B cell (primary cell): ENCODE measurements around the gene CDC42EP2. TPM values are rescaled to one million over a fixed set of nuclear protein-coding genes. Genes with fewer than 3 reads are reported as not detected.

Source experiments
- ATAC-seq: fragments of 200-7000 bp; cut with Tn5 transposase; one replicate; pipeline ENCODE4 v1.10.0; 2021; ENCODE audit warnings: low read depth, mild to moderate bottlenecking, moderate number of reproducible peaks, moderate library complexity
- CTCF ChIA-PET: fragments of 350-600 bp; sonication (Branson Sonifier 250); formaldehyde crosslinking; loops from one replicate; lab custom pipeline; 2021; ENCODE audit warnings: antibody characterized with exemption, inconsistent platforms; lab: Charles Lee
- POLR2A ChIA-PET: fragments of 350-600 bp; sonication (Branson Sonifier 250); formaldehyde crosslinking; loops from one replicate; lab custom pipeline; 2021; ENCODE audit warnings: antibody characterized with exemption; lab: Charles Lee
- DNase-seq: peaks from one replicate; pipeline ENCODE4 v3.0.0; 2013
- H2AFZ ChIP-seq: 2 replicates; pipeline ENCODE4 v1.6.1; 2012; ENCODE audit warnings: mild to moderate bottlenecking, low read depth, low read length; ENCODE audit not compliant: insufficient read depth, poor library complexity, severe bottlenecking
- H3K27ac ChIP-seq, 2 donors: 1 replicate in 1 of 2; 2 replicates in 1 of 2; pipeline ENCODE4 v1.5.1; 2012 to 2013; ENCODE audit warnings: low read length in 2 of 2, mild to moderate bottlenecking in 2 of 2, moderate library complexity in 1 of 2
- H3K27me3 ChIP-seq, 4 experiments: fragments of 200-600 bp in 1 of 4; sonication (generic) in 1 of 4; replicated peaks in 1 of 4; 1 replicate in 2 of 4; 2 replicates in 2 of 4; pipeline versions ENCODE4 v1.6.1 to v1.7.0; 2013 to 2016; ENCODE audit warnings: low read length in 3 of 4, mild to moderate bottlenecking in 2 of 4, mixed read lengths in 1 of 4, moderate library complexity in 1 of 4; ENCODE audit not compliant: insufficient read depth in 4 of 4, control insufficient read depth in 3 of 4; ENCODE audit errors: control extremely low read depth in 1 of 4
- H3K36me3 ChIP-seq, 2 experiments: replicated peaks in 1 of 2; 1 replicate in 1 of 2; 2 replicates in 1 of 2; pipeline versions ENCODE4 v1.6.1 to v1.7.1; 2013; ENCODE audit warnings: low read length in 1 of 2; ENCODE audit not compliant: insufficient read depth in 2 of 2, control insufficient read depth in 1 of 2; ENCODE audit errors: control extremely low read depth in 1 of 2, extremely low read depth in 1 of 2
- H3K4me1 ChIP-seq, 2 donors: fragments of 200-600 bp in 1 of 2; sonication (generic) in 1 of 2; 1 replicate in 1 of 2; 2 replicates in 1 of 2; pipeline versions ENCODE4 v1.5.1 to v1.6.1; 2013 to 2017; ENCODE audit warnings: low read length in 2 of 2; ENCODE audit not compliant: control insufficient read depth in 2 of 2, insufficient read depth in 2 of 2
- H3K4me2 ChIP-seq: replicated peaks from 2 replicates; pipeline ENCODE3; 2012; ENCODE audit warnings: mild to moderate bottlenecking, low read depth, low read length; ENCODE audit not compliant: poor library complexity, severe bottlenecking
- H3K4me3 ChIP-seq, 5 experiments: fragments of 200-600 bp in 1 of 5; sonication (generic) in 1 of 5; 1 replicate in 3 of 5; 2 replicates in 2 of 5; pipeline versions ENCODE4 v1.5.1 to v1.7.0; 2011 to 2016; ENCODE audit warnings: low read length in 4 of 5, mild to moderate bottlenecking in 4 of 5, low read depth in 2 of 5, control low read depth in 1 of 5, moderate library complexity in 1 of 5; ENCODE audit not compliant: insufficient read depth in 1 of 5; ENCODE audit errors: control extremely low read depth in 1 of 5, extremely low read depth in 1 of 5
- H3K79me2 ChIP-seq: fragments of 200-600 bp; sonication (generic); one replicate; pipeline ENCODE4 v1.6.0; 2016; ENCODE audit warnings: low read length; ENCODE audit not compliant: control insufficient read depth, insufficient read depth
- H3K9ac ChIP-seq: fragments of 200-600 bp; sonication (generic); 2 replicates; pipeline ENCODE4 v1.6.1; 2017; ENCODE audit warnings: mild to moderate bottlenecking, low read length, moderate library complexity
- H3K9me3 ChIP-seq, 3 donors: one replicate each; pipeline versions ENCODE4 v1.6.1 to v1.7.1; 2013; ENCODE audit warnings: low read length in 2 of 3; ENCODE audit not compliant: control insufficient read depth in 2 of 3, insufficient read depth in 1 of 3; ENCODE audit errors: control extremely low read depth in 1 of 3
- H4K20me1 ChIP-seq: 2 replicates; pipeline ENCODE4 v1.6.0; 2012; ENCODE audit warnings: mild to moderate bottlenecking, low read length; ENCODE audit not compliant: insufficient read depth, control insufficient read depth, poor library complexity, severe bottlenecking
- H3K27ac Mint-ChIP-seq: one replicate; pipeline ENCODE4 v1.8.0; 2021; ENCODE audit warnings: mixed read lengths
- H3K27me3 Mint-ChIP-seq: one replicate; pipeline ENCODE4 v1.8.0; 2021; ENCODE audit warnings: mixed read lengths
- H3K4me1 Mint-ChIP-seq: one replicate; pipeline ENCODE4 v1.8.0; 2021; ENCODE audit warnings: mixed read lengths
- H3K4me3 Mint-ChIP-seq: one replicate; pipeline ENCODE4 v1.8.0; 2021; ENCODE audit warnings: mixed read lengths
- H3K9me3 Mint-ChIP-seq: one replicate; pipeline ENCODE4 v1.8.0; 2022; ENCODE audit warnings: mixed read lengths; ENCODE audit not compliant: insufficient read depth
- CTCF ChIP-seq: fragments of 200-600 bp; IDR thresholded peaks from one replicate; pipeline ENCODE4 v1.8.0; 2022; ENCODE audit warnings: antibody characterized with exemption, mild to moderate bottlenecking
- EZH2 ChIP-seq: IDR thresholded peaks from 2 replicates; pipeline ENCODE4 v1.6.1; 2012; ENCODE audit warnings: borderline replicate concordance, low read depth, mild to moderate bottlenecking, moderate library complexity, low read length; ENCODE audit not compliant: insufficient read depth, poor library complexity, severe bottlenecking
- WGBS: methylation state at CpG from one replicate; pipeline ENCODE4 v1.1.5; 2013; ENCODE audit warnings: missing lambda C conversion rate; ENCODE audit not compliant: insufficient coverage; 5-methylcytosine and 5-hydroxymethylcytosine counted together
- intact Hi-C: fragments of 100-400 bp; cut with micrococcal nuclease; formaldehyde crosslinking; loops from one replicate; pipeline ENCODE4 v1.10.0; 2022
- polyA plus RNA-seq: library from polyadenylated mRNA; depleted of rRNA; stranded (reverse); fragments of >200 nt; gene quantifications from 2 replicates; pipeline ENCODE4 v1.2.3, GENCODE V29; 2012
- total RNA-seq, 2 donors: library from RNA; stranded (reverse); fragments of 120-200 nt in 1 of 2; gene quantifications; 1 replicate in 1 of 2; 2 replicates in 1 of 2; pipeline versions ENCODE4 v1.2.3 to v1.2.4, GENCODE V29; 2013 to 2022

CDC42EP2 gene
- total and polyA plus RNA-seq, 2 donors (not counting 1 experiment from before 2014, with no cell fraction given): 0.69 to 1.1 TPM

DNA sequence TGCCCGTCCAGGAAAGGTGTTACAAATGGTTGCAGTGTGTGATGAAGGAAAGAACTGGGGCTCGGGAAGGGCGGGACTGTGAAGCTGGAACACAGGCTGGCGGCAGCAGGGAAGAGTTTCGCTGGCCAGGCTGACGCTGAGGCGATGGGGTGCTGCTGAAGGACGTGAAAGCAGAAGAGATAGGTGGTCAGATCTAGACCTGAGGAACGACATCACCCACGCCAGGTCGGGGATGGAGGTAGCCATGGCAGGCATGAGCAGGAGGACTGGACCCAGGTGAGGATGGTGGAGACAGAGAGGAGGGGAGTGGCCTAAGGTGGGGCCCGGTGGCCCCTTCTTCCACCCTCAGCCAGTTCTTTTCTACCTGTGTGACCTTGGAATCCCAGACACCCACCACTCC is 9.1 kb downstream of the CDC42EP2 start:
- Histone ChIP-seq H3K79me2 (no peaks in the 10 kb centered on the region), H3K4me2 (no peak overlapping the region), H4K20me1 (no peaks in the 10 kb centered on the region), H3K4me1 (peaks cover 1 to 5% of the 10 kb centered on the region in 2 donors), H3K9me3 (no peaks in the 10 kb centered on the region), H3K27me3 (peaks cover 0 to 3% (median 0%) of the 10 kb centered on the region in 4 experiments), H2AFZ (no peak overlapping the region), H3K4me3 (no peak overlapping the region), H3K27ac (no peak overlapping the region), H3K36me3 (no peaks in the 10 kb centered on the region), H3K9ac (no peak overlapping the region)
- no peaks in the 10 kb centered on the region for H3K9me3 Mint-ChIP-seq
- no peak for DNase-seq
- no peak overlapping the region for H3K27ac Mint-ChIP-seq
- intact Hi-C loops: no loop called here
- WGBS: 91% methylated on average over 11 of the region's 12 CpGs
- ChIA-PET POLR2A (no interaction called here), CTCF (interaction anchor here (1.0 kb wide), 1 partner anchor 10 kb away, joined by 3 read pairs; the partner anchor contains the start of gene DPF2)
- no peak overlapping the region for H3K4me3 Mint-ChIP-seq
- no peaks in the 10 kb centered on the region for H3K27me3 Mint-ChIP-seq
- H3K4me1 Mint-ChIP-seq: peaks cover 2% of the 10 kb centered on the region
- TF ChIP-seq EZH2: no peak
- TF ChIP-seq CTCF: no peak
- ATAC-seq: no peak

- Histone ChIP-seq H3K79me2 (no peaks in the 10 kb centered on the region), H3K27me3 (peaks cover 0 to 3% (median 0%) of the 10 kb centered on the region in 4 experiments), H4K20me1 (no peaks in the 10 kb centered on the region), H3K4me3 (no peak overlapping the region), H3K4me2 (no peak overlapping the region), H3K4me1 (peaks cover 16 to 20% of the 10 kb centered on the region in 2 donors), H3K27ac (no peak overlapping the region), H3K36me3 (no peaks in the 10 kb centered on the region), H3K9ac (no peak overlapping the region), H2AFZ (no peak overlapping the region), H3K9me3 (no peaks in the 10 kb centered on the region)
- POLR2A ChIA-PET: interaction anchor here (0.6 to 0.7 kb wide), 2 partner anchors 107 to 192 kb away, joined by 3 to 5 read pairs; no protein-coding TSS in a partner anchor
- intact Hi-C loops: no loop called here
- WGBS: 96% methylated on average over 4 of the region's 4 CpGs
- ATAC-seq (no peak), DNase-seq (no peak)
- TF ChIP-seq EZH2 (no peak), CTCF (no peak)
- Mint-ChIP-seq H3K4me3 (no peak overlapping the region), H3K27me3 (no peaks in the 10 kb centered on the region), H3K4me1 (peaks cover 10% of the 10 kb centered on the region), H3K9me3 (no peaks in the 10 kb centered on the region), H3K27ac (no peak overlapping the region)
- CTCF ChIA-PET: interaction anchor here (1.0 to 12.0 kb wide), 2 partner anchors 10 to 28 kb away, joined by 3 to 214 read pairs; partner anchors contain the start of gene CDC42EP2
Measured at GRCh38 chr11:65325435-65325834, 10.8 kb downstream of the CDC42EP2 start.
